Measurements from ENCODE around the gene DNAJA3. TPM values are rescaled to one million over a fixed set of nuclear protein-coding genes. Genes with fewer than 3 reads are reported as not detected.

The DNAJA3 gene
- total RNA-seq, 1 experiment from 2014 or later = 56.2 TPM

- no CpG with 5 or more reads among the region's 8 CpGs for WGBS (ENCODE audit: extremely low coverage, insufficient read length, low lambda C conversion rate)
- no peak overlapping the region for H3K56ac ChIP-seq (ENCODE audit: insufficient read length, low read depth, low read length)
- H3K23ac ChIP-seq (ENCODE audit: insufficient read length, low read depth, low read length) = no peak overlapping the region
- no peaks in the 10 kb centered on the region for H3K4me1 ChIP-seq (ENCODE audit: insufficient read depth, low read length)
- Mint-ChIP-seq H3K36me3 (ENCODE audit: insufficient read depth in 1 of 3, low read depth in 3 of 3) (peaks cover 28 to 73% (median 56%) of the 10 kb centered on the region in 3 experiments; a peak in 6 of 7 replicates), H3K27me3 (ENCODE audit: low read depth) (no peaks in the 10 kb centered on the region), H3K4me3 (no peak overlapping the region), H3K4me1 (no peaks in the 10 kb centered on the region), H3K27ac (no peak overlapping the region; a peak in 1 of 7 replicates), H3K9me3 (no peaks in the 10 kb centered on the region)
- H3K18ac ChIP-seq (ENCODE audit: insufficient read length, low read depth, low read length) = no peak overlapping the region
- H4K91ac ChIP-seq (ENCODE audit: insufficient read length, low read depth, low read length) = no peak overlapping the region
- no peak overlapping the region for H3T11ph ChIP-seq (ENCODE audit: low read length)
- H2BK20ac ChIP-seq (ENCODE audit: low read depth, low read length, poor library complexity, severe bottlenecking) = no peak overlapping the region
- no peaks in the 10 kb centered on the region for H3K27me3 ChIP-seq (ENCODE audit: insufficient read depth, low read length)
- no peaks in the 10 kb centered on the region for H3K23me2 ChIP-seq (ENCODE audit: insufficient read length, low read depth, low read length, poor library complexity, severe bottlenecking)
- no peak overlapping the region for H2AK5ac ChIP-seq (ENCODE audit: insufficient read length, low read length)
- no peak overlapping the region for H4K5ac ChIP-seq (ENCODE audit: insufficient read length, low read depth, low read length)
- H4K20me1 ChIP-seq (ENCODE audit: control insufficient read depth, insufficient read depth, insufficient read length) = no peaks in the 10 kb centered on the region
- no peaks in the 10 kb centered on the region for H3K79me2 ChIP-seq (ENCODE audit: insufficient read depth, low read length)
- no peak overlapping the region for H2BK15ac ChIP-seq (ENCODE audit: low read depth, low read length)
- no peak for DNase-seq
- H2BK120ac ChIP-seq (ENCODE audit: low read depth, low read length, poor library complexity, severe bottlenecking) = no peak overlapping the region
- H2BK5ac ChIP-seq (ENCODE audit: insufficient read length, low read length) = no peak overlapping the region
- no peak overlapping the region for H4K8ac ChIP-seq (replicated peaks; ENCODE audit: insufficient read length, low read depth, low read length)
- no peak overlapping the region for H3K4ac ChIP-seq (ENCODE audit: low read depth, low read length)
- TF ChIP-seq CTCF (conservative IDR thresholded peaks at IDR 0.05) = no peak
- no peaks in the 10 kb centered on the region for H3K79me1 ChIP-seq (ENCODE audit: insufficient read depth, low read depth, low read length, poor library complexity, severe bottlenecking)
- H3K14ac ChIP-seq (ENCODE audit: insufficient read depth, low read length) = no peak overlapping the region
- no peak overlapping the region for H3K4me2 ChIP-seq (ENCODE audit: insufficient read depth, insufficient read length, low read length)
- no peaks in the 10 kb centered on the region for H3K9me3 ChIP-seq (ENCODE audit: control insufficient read depth, low read depth, low read length)
- H3K27ac ChIP-seq (ENCODE audit: insufficient read length, low read depth, low read length) = no peak overlapping the region
- no peak overlapping the region for H3K9ac ChIP-seq (ENCODE audit: extremely low read depth, insufficient read length, low read length)
- H2AFZ ChIP-seq (ENCODE audit: low read length) = no peak overlapping the region
- no peak overlapping the region for H2BK12ac ChIP-seq (ENCODE audit: insufficient read length, low read depth, low read length)
Observed at GRCh38 chr16:4435337-4436067, 9.8 kb downstream of the DNAJA3 start.

All from H9 (cell line).